Lower leg skin (tissue), 3 donors: ENCODE results near the gene NR1H2.
"Not testable (repeated sequence)": the region's sequence is repeated elsewhere in the genome, so short reads cannot be mapped to it uniquely, and the experiment has no call there.

Source experiments
- POLR2A ChIP-seq, 2 donors: fragments of 450-650 bp; IDR thresholded peaks; one replicate each; pipeline ENCODE4 v1.6.1; 2016 to 2017; ENCODE audit warnings: antibody characterized with exemption in 2 of 2, mild to moderate bottlenecking in 1 of 2, moderate library complexity in 1 of 2
- TF ChIP-seq, protein P1 (sequence below), 3 donors: fragments of 450-650 bp; IDR thresholded peaks; one replicate each; pipeline ENCODE4 v1.5.1; 2016; ENCODE audit warnings: antibody characterized with exemption in 3 of 3, mild to moderate bottlenecking in 3 of 3, moderate library complexity in 2 of 3

DNA sequence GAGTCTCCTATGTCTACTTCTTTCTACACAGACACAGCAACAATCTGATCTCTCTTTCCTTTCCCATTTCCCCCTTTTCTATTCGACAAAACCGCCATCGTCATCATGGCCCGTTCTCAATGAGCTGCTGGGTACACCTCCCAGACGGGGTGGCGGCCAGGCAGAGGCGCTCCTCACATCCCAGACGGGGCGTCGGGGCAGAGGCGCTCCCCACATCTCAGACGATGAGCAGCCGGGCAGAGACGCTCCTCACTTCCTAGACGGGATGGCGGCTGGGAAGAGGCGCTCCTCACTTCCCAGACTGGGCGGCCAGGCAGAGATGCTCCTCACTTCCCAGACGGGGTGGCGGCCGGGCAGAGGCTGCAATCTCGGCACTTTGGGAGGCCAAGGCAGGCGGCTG is 14.7 kb downstream of the NR1H2 start:
- not testable (repeated sequence) for TF ChIP-seq POLR2A (IDR thresholded peaks at IDR 0.05)
- TF ChIP-seq, protein P1, sequence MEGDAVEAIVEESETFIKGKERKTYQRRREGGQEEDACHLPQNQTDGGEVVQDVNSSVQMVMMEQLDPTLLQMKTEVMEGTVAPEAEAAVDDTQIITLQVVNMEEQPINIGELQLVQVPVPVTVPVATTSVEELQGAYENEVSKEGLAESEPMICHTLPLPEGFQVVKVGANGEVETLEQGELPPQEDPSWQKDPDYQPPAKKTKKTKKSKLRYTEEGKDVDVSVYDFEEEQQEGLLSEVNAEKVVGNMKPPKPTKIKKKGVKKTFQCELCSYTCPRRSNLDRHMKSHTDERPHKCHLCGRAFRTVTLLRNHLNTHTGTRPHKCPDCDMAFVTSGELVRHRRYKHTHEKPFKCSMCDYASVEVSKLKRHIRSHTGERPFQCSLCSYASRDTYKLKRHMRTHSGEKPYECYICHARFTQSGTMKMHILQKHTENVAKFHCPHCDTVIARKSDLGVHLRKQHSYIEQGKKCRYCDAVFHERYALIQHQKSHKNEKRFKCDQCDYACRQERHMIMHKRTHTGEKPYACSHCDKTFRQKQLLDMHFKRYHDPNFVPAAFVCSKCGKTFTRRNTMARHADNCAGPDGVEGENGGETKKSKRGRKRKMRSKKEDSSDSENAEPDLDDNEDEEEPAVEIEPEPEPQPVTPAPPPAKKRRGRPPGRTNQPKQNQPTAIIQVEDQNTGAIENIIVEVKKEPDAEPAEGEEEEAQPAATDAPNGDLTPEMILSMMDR (IDR thresholded peaks at IDR 0.05), result not testable (repeated sequence)
